Endothelial cell of umbilical vein (primary cell): Measurements from ENCODE around the gene LYRM7. TPM values are rescaled to one million over a fixed set of nuclear protein-coding genes. Genes with fewer than 3 reads are reported as not detected.

ENCODE experiments used
- BruUV-seq: library from RNA; stranded (reverse); fragments of 400-500 nt; replicated peaks from 2 replicates; lab custom pipeline; 2021; lab: Mats Ljungman, UMichigan
- CTCF ChIA-PET: fragments of 300-600, 350-600 bp; sonication (Branson Sonifier 250); formaldehyde crosslinking; loops from one replicate; lab custom pipeline; 2021; ENCODE audit warnings: antibody characterized with exemption, inconsistent platforms; lab: Charles Lee
- POLR2A ChIA-PET: fragments of 300-600, 350-600 bp; sonication (Branson Sonifier 250); formaldehyde crosslinking; loops from one replicate; lab custom pipeline; 2021; ENCODE audit warnings: antibody characterized with exemption, inconsistent platforms; lab: Charles Lee
- DNase-seq: peaks from one replicate; pipeline ENCODE4 v3.0.0-alpha.2; 2011; ENCODE audit warnings: low read depth, low spot score
- FAIRE-seq: peaks from 2 replicates; lab custom pipeline; 2011; peaks lifted over from hg19 to GRCh38; lab: Jason Lieb, UNC
- H2AFZ ChIP-seq: 2 replicates; pipeline ENCODE4 v1.6.0; 2012; ENCODE audit warnings: low read depth, low read length, control low read depth, inconsistent platforms
- H3K27ac ChIP-seq: 2 replicates; pipeline ENCODE4 v1.5.1; 2011; ENCODE audit warnings: low read depth, mild to moderate bottlenecking, control low read depth, low read length, moderate library complexity; ENCODE audit not compliant: insufficient read depth
- H3K27me3 ChIP-seq, 2 experiments: 2 replicates each; pipeline versions ENCODE4 v1.6.0 to v1.6.1; 2011; ENCODE audit warnings: low read length in 2 of 2, mixed read lengths in 1 of 2; ENCODE audit not compliant: control insufficient read depth in 2 of 2, insufficient read depth in 2 of 2
- H3K36me3 ChIP-seq, 2 experiments: 2 replicates in 1 of 2; 3 replicates in 1 of 2; pipeline ENCODE4 v1.5.1; 2011; ENCODE audit warnings: low read length in 2 of 2, mild to moderate bottlenecking in 1 of 2, moderate library complexity in 1 of 2; ENCODE audit not compliant: control insufficient read depth in 2 of 2, insufficient read depth in 2 of 2; ENCODE audit errors: extremely low read depth in 1 of 2
- H3K4me1 ChIP-seq: 3 replicates; pipeline ENCODE4 v1.5.1; 2011; ENCODE audit warnings: mild to moderate bottlenecking, low read length; ENCODE audit not compliant: control insufficient read depth, insufficient read depth; ENCODE audit errors: extremely low read depth
- H3K4me2 ChIP-seq: 2 replicates; pipeline ENCODE4 v1.6.1; 2011; ENCODE audit warnings: low read length, control low read depth, mixed read lengths; ENCODE audit not compliant: insufficient read depth
- H3K4me3 ChIP-seq, 3 experiments: fragments of 200-600 bp in 1 of 3; sonication (generic), shearing (Covaris generic) in 1 of 3; replicated peaks in 1 of 3; 2 replicates each; pipeline ENCODE4 v1.5.1; 2011 to 2016; ENCODE audit warnings: control low read depth in 3 of 3, low read length in 3 of 3, mild to moderate bottlenecking in 2 of 3, inconsistent platforms in 1 of 3, low read depth in 1 of 3, moderate library complexity in 1 of 3; ENCODE audit not compliant: insufficient read depth in 1 of 3
- H3K79me2 ChIP-seq: 2 replicates; pipeline ENCODE4 v1.6.0; 2012; ENCODE audit warnings: low read length, inconsistent platforms; ENCODE audit not compliant: control insufficient read depth, insufficient read depth
- H3K9ac ChIP-seq: replicated peaks from 2 replicates; pipeline ENCODE3; 2011; ENCODE audit warnings: low read length, control low read depth; ENCODE audit not compliant: insufficient read depth; ENCODE audit errors: extremely low read depth
- H3K9me1 ChIP-seq: replicated peaks from 3 replicates; pipeline ENCODE4 v1.6.0; 2011; ENCODE audit warnings: mild to moderate bottlenecking, low read length; ENCODE audit not compliant: control insufficient read depth, insufficient read depth; ENCODE audit errors: extremely low read depth
- H3K9me3 ChIP-seq: replicated peaks from 2 replicates; pipeline ENCODE4 v1.5.1; 2012; ENCODE audit warnings: low read length, inconsistent platforms; ENCODE audit not compliant: control insufficient read depth, insufficient read depth
- H4K20me1 ChIP-seq: replicated peaks from 2 replicates; pipeline ENCODE3; 2011; ENCODE audit warnings: mild to moderate bottlenecking, low read length; ENCODE audit not compliant: control insufficient read depth, insufficient read depth; ENCODE audit errors: extremely low read depth
- EZH2 ChIP-seq: IDR thresholded peaks from 2 replicates; pipeline ENCODE4 v1.6.1; 2012; ENCODE audit warnings: borderline replicate concordance, low read depth, mild to moderate bottlenecking, moderate library complexity, low read length, inconsistent platforms; ENCODE audit not compliant: severe bottlenecking
- GATA2 ChIP-seq: IDR thresholded peaks from 2 replicates; pipeline ENCODE4 v1.7.0; 2011; ENCODE audit warnings: low read depth, mild to moderate bottlenecking, moderate library complexity, mixed read lengths, low read length; ENCODE audit not compliant: insufficient read length, insufficient read depth
- JUN ChIP-seq: IDR thresholded peaks from 2 replicates; pipeline ENCODE4 v1.6.1; 2011; ENCODE audit warnings: borderline replicate concordance, low read depth; ENCODE audit not compliant: insufficient read length, insufficient read depth
- POLR2A ChIP-seq: IDR thresholded peaks from 2 replicates; pipeline ENCODE4 v1.6.1; 2012; ENCODE audit warnings: low read depth, mild to moderate bottlenecking, control low read depth, low read length
- POLR2AphosphoS5 ChIP-seq: IDR thresholded peaks from 2 replicates; pipeline ENCODE4 v1.6.1; 2012; ENCODE audit warnings: low read depth, mild to moderate bottlenecking, control low read depth, low read length, moderate library complexity; ENCODE audit not compliant: insufficient read depth
- dilution Hi-C: fragments of 300-500 bp; cut with MboI; formaldehyde crosslinking; loops from one replicate; pipeline ENCODE4 v1.15.0; 2019; ENCODE audit warnings: low sequenced_read_pairs; ENCODE audit not compliant: extremely low pct_ligation_motif_present
- intact Hi-C: fragments of 100-400 bp; cut with micrococcal nuclease; formaldehyde crosslinking; loops from one replicate; pipeline ENCODE4 v1.10.0; 2022
- polyA plus RNA-seq, 4 experiments: library from polyadenylated mRNA; depleted of rRNA in 3 of 4; stranded (reverse) in 3 of 4; unstranded in 1 of 4; fragments of >200 nt; gene quantifications; 2 replicates each; pipeline versions ENCODE4 v1.2.1 to v1.2.3, GENCODE V29; 2011 to 2012; ENCODE audit warnings: missing spikeins in 1 of 4
- total RNA-seq: library from RNA; stranded (reverse); gene quantifications from 2 replicates; pipeline ENCODE4 v1.2.3, GENCODE V29; 2021
- TF ChIP-seq, protein P1 (sequence below), 2 donors: IDR thresholded peaks; 1 replicate in 1 of 2; 2 replicates in 1 of 2; pipeline ENCODE4 v1.5.1; 2011; ENCODE audit warnings: low read length in 2 of 2, mild to moderate bottlenecking in 2 of 2, moderate library complexity in 2 of 2, control low read depth in 1 of 2, inconsistent platforms in 1 of 2, low read depth in 1 of 2; ENCODE audit not compliant: insufficient read depth in 1 of 2; ENCODE audit errors: extremely low read depth in 1 of 2

LYRM7 gene
- total and polyA plus RNA-seq, 2 donors (not counting 3 experiments of a cell fraction or from before 2014, with no cell fraction given), result 0.88 to 7.5 TPM

DNA sequence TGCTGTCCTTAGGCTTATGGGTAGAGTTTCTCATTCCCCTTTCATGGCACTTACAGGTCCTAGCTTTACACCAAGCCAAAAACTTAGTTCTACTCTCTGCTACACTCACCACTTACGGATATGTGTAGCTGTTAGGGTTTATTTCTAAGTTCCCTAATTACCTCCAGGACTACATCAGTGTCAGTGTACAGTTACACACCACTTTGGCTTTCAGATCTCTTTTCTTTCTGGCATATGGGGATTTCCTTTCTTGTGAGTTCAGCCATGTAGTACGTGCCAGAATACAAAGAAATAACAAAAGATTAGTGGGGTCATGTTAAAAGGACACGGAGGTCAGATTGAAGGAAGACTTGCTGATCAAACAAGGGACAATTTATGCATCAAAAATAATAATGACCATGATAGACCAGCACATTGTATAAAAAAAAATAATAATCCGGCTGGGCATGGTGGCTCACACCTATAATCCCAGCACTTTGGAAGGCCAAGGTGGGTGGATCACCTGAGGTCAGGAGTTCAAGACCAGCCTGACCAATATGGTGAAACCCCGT is 41.8 kb downstream of the LYRM7 start:
- no peaks in the 10 kb centered on the region for H3K27me3 ChIP-seq
- no peaks in the 10 kb centered on the region for H4K20me1 ChIP-seq
- H3K27ac ChIP-seq, result no peak overlapping the region
- no peaks in the 10 kb centered on the region for H3K4me1 ChIP-seq
- H3K79me2 ChIP-seq, result no peaks in the 10 kb centered on the region
- H3K4me3 ChIP-seq, result no peak overlapping the region
- TF ChIP-seq, protein P1, sequence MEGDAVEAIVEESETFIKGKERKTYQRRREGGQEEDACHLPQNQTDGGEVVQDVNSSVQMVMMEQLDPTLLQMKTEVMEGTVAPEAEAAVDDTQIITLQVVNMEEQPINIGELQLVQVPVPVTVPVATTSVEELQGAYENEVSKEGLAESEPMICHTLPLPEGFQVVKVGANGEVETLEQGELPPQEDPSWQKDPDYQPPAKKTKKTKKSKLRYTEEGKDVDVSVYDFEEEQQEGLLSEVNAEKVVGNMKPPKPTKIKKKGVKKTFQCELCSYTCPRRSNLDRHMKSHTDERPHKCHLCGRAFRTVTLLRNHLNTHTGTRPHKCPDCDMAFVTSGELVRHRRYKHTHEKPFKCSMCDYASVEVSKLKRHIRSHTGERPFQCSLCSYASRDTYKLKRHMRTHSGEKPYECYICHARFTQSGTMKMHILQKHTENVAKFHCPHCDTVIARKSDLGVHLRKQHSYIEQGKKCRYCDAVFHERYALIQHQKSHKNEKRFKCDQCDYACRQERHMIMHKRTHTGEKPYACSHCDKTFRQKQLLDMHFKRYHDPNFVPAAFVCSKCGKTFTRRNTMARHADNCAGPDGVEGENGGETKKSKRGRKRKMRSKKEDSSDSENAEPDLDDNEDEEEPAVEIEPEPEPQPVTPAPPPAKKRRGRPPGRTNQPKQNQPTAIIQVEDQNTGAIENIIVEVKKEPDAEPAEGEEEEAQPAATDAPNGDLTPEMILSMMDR (IDR thresholded peaks at IDR 0.05; ENCODE audit: extremely low read depth in 1 of 2, insufficient read depth in 1 of 2, low read depth in 1 of 2, low read length in 2 of 2), result no peak
- no peak for TF ChIP-seq GATA2
- TF ChIP-seq POLR2AphosphoS5, result no peak
- no peak for TF ChIP-seq EZH2
- no peak for TF ChIP-seq POLR2A
- TF ChIP-seq JUN, result no peak
- H3K9me3 ChIP-seq, result no peaks in the 10 kb centered on the region
- BruUV-seq, result no TSS peak
- H3K36me3 ChIP-seq, result no peaks in the 10 kb centered on the region
- intact Hi-C loops (no loop called here), dilution Hi-C loops (no loop called here)
- no peak overlapping the region for H3K9ac ChIP-seq
- ChIA-PET CTCF (no interaction called here), POLR2A (no interaction called here)
- no peak for DNase-seq
- H3K4me2 ChIP-seq, result no peak overlapping the region
- FAIRE-seq, result no peak
- no peaks in the 10 kb centered on the region for H3K9me1 ChIP-seq
- no peak overlapping the region for H2AFZ ChIP-seq
